Body of pancreas (tissue), 4 donors: Measurements from ENCODE around the gene HLA-DMB.
A peak's percentile ranks its signal among the peaks of the same experiment; 100 is the strongest.

Source experiments
- POLR2A ChIP-seq, 3 donors: fragments of 450-650 bp; IDR thresholded peaks; one replicate each; pipeline ENCODE4 v1.6.1; 2016; ENCODE audit warnings: antibody characterized with exemption in 3 of 3, mild to moderate bottlenecking in 2 of 3
- TF ChIP-seq, protein P1 (sequence below), 7 experiments: fragments of 450-650 bp in 4 of 7; fragments of 200-600 bp in 3 of 7; sonication (generic) in 3 of 7; IDR thresholded peaks; one replicate each; pipeline ENCODE4 v1.5.1; 2016 to 2019; ENCODE audit warnings: antibody characterized with exemption in 7 of 7

DNA sequence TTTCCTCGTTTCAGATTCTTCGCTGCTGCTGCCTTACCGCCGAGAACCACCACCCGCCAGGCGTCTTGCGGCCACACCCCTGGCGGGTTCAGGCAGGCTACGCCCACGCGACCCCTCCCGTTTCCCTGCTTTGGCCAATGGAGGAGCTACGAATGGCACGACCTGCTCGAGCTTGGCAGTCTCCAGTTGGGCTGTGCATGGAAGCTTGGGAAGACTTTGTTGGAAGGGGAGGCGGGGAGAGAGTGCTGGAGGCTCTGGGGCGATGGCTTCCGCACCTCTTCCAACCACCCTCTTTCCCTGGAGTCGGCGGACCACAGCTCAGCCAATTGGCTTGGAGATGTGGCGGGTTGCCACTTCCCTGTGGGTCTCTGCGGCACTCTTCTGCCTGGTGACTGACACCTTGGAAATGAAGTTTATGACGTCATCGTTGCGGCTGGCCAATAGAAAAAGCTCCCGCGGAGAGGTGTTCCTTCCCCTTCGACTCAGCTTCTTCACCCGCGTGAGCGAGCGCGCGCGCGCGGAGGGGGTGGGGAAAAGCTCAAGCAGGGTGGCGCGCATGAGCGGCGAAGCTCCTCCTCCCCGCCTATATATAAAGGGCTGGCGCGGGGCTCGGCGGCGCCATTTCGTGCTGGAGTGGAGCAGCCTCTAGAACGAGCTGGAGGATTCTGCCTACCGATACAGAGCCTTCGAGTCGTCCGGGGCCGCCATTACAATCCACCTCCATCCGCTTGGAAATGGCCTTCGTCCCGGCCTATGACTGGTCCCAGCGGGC is 30.9 kb upstream of the HLA-DMB start:
- TF ChIP-seq, protein P1, sequence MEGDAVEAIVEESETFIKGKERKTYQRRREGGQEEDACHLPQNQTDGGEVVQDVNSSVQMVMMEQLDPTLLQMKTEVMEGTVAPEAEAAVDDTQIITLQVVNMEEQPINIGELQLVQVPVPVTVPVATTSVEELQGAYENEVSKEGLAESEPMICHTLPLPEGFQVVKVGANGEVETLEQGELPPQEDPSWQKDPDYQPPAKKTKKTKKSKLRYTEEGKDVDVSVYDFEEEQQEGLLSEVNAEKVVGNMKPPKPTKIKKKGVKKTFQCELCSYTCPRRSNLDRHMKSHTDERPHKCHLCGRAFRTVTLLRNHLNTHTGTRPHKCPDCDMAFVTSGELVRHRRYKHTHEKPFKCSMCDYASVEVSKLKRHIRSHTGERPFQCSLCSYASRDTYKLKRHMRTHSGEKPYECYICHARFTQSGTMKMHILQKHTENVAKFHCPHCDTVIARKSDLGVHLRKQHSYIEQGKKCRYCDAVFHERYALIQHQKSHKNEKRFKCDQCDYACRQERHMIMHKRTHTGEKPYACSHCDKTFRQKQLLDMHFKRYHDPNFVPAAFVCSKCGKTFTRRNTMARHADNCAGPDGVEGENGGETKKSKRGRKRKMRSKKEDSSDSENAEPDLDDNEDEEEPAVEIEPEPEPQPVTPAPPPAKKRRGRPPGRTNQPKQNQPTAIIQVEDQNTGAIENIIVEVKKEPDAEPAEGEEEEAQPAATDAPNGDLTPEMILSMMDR (IDR thresholded peaks at IDR 0.05): peak in 3 of 7 experiments; percentile 13 to 31 (median 21)
- peak; percentile 96 to 100 (median 100) for TF ChIP-seq POLR2A (IDR thresholded peaks at IDR 0.05)
